OCI-LY3 (cell line): ENCODE measurements around the gene MPND.

ENCODE experiments used
- H2AFZ ChIP-seq: fragments of 200-600, 300-600 bp; shearing (Covaris generic); 2 replicates; pipeline ENCODE4 v1.6.0; 2014; ENCODE audit warnings: antibody characterized with exemption, low read depth, low read length
- H3K27ac ChIP-seq: fragments of 200-600, 300-600 bp; sonication (generic); 2 replicates; pipeline ENCODE4 v1.5.1; 2014; ENCODE audit warnings: mild to moderate bottlenecking, low read length, moderate library complexity, mixed read lengths
- H3K27me3 ChIP-seq: fragments of 200-600, 300-600 bp; sonication (generic); 2 replicates; pipeline ENCODE4 v1.6.1; 2014; ENCODE audit warnings: low read depth, low read length, mixed read lengths
- H3K36me3 ChIP-seq: fragments of 200-600, 300-600 bp; sonication (generic); replicated peaks from 2 replicates; pipeline ENCODE3; 2014; ENCODE audit warnings: low read depth, low read length, mixed read lengths
- H3K4me1 ChIP-seq: fragments of 300-600, 200-600 bp; sonication (generic); 2 replicates; pipeline ENCODE4 v1.6.1; 2014; ENCODE audit warnings: low read length, mixed read lengths
- H3K4me2 ChIP-seq: fragments of 200-600, 300-600 bp; sonication (generic); 2 replicates; pipeline ENCODE4 v1.6.1; 2014; ENCODE audit warnings: low read length, mixed read lengths
- H3K4me3 ChIP-seq: fragments of 300-600, 200-600 bp; sonication (generic); 2 replicates; pipeline ENCODE4 v1.5.1; 2014; ENCODE audit warnings: antibody characterized with exemption, mild to moderate bottlenecking, low read length, moderate library complexity
- H3K79me2 ChIP-seq: fragments of 300-600, 200-600 bp; shearing (Covaris generic); 2 replicates; pipeline ENCODE4 v1.6.1; 2014; ENCODE audit warnings: mild to moderate bottlenecking, low read length, mixed read lengths
- H3K9ac ChIP-seq: fragments of 300-600, 200-600 bp; shearing (Covaris generic); 2 replicates; pipeline ENCODE4 v1.6.0; 2014; ENCODE audit warnings: mild to moderate bottlenecking, low read length, moderate library complexity
- H3K9me3 ChIP-seq: fragments of 200-600, 300-600 bp; shearing (Covaris generic); 2 replicates; pipeline ENCODE4 v1.6.1; 2014; ENCODE audit warnings: low read length, mixed read lengths; ENCODE audit not compliant: insufficient read depth
- H4K20me1 ChIP-seq: fragments of 200-600, 300-600 bp; sonication (generic); 2 replicates; pipeline ENCODE4 v1.6.1; 2016; ENCODE audit warnings: low read length, mixed read lengths; ENCODE audit not compliant: insufficient read depth
- CTCF ChIP-seq: fragments of 200-600, 300-600 bp; sonication (generic); IDR thresholded peaks from 2 replicates; pipeline ENCODE4 v1.5.1; 2014; ENCODE audit warnings: antibody characterized with exemption, low read length, low read depth
- EZH2phosphoT487 ChIP-seq: fragments of 200-600 bp; shearing (Covaris generic); IDR thresholded peaks from 2 replicates; pipeline ENCODE4 v1.6.1; 2018; ENCODE audit warnings: antibody characterized with exemption, mixed run types, low read depth

Gene MPND

GRCh38 chr19:4297901-4298809, 45.2 kb upstream of the MPND start:
- Histone ChIP-seq H3K27ac (no peak overlapping the region), H3K4me3 (no peak overlapping the region)
- TF ChIP-seq EZH2phosphoT487, result no peak
- TF ChIP-seq CTCF, result no peak

GRCh38 chr19:4298810-4299550, 44.4 kb upstream of the MPND start:
- Histone ChIP-seq H3K9ac (no peak overlapping the region), H4K20me1 (no peaks in the 10 kb centered on the region)

More at GRCh38 chr19:4297901-4298809, 45.2 kb upstream of the MPND start:
- H4K20me1 ChIP-seq, result no peaks in the 10 kb centered on the region
- H2AFZ ChIP-seq, result no peak overlapping the region
- no peaks in the 10 kb centered on the region for H3K36me3 ChIP-seq
- H3K79me2 ChIP-seq, result no peaks in the 10 kb centered on the region
- no peak overlapping the region for H3K9ac ChIP-seq
- H3K9me3 ChIP-seq, result no peaks in the 10 kb centered on the region
- no peak overlapping the region for H3K4me2 ChIP-seq
- peaks cover 4% of the 10 kb centered on the region; the same call in 1 of the 2 replicates for H3K27me3 ChIP-seq
- no peaks in the 10 kb centered on the region for H3K4me1 ChIP-seq

GRCh38 chr19:4300589-4300988, 42.8 kb upstream of the MPND start:
- no peaks in the 10 kb centered on the region for H4K20me1 ChIP-seq
- H3K9ac ChIP-seq, result no peak overlapping the region
- no peak for TF ChIP-seq EZH2phosphoT487
- no peak for TF ChIP-seq CTCF
- H3K27me3 ChIP-seq, result peaks cover 4% of the 10 kb centered on the region; the same call in 1 of the 2 replicates
- H3K9me3 ChIP-seq, result no peaks in the 10 kb centered on the region
- no peak overlapping the region for H3K27ac ChIP-seq
- H3K4me3 ChIP-seq, result no peak overlapping the region
- no peak overlapping the region for H3K4me2 ChIP-seq
- no peak overlapping the region for H2AFZ ChIP-seq
- H3K4me1 ChIP-seq, result no peaks in the 10 kb centered on the region
- no peaks in the 10 kb centered on the region for H3K79me2 ChIP-seq
- H3K36me3 ChIP-seq, result no peaks in the 10 kb centered on the region

More at GRCh38 chr19:4298810-4299550, 44.4 kb upstream of the MPND start:
- H3K4me1 ChIP-seq, result no peaks in the 10 kb centered on the region
- H2AFZ ChIP-seq, result no peak overlapping the region
- H3K4me3 ChIP-seq, result no peak overlapping the region
- H3K27ac ChIP-seq, result no peak overlapping the region
- H3K27me3 ChIP-seq, result peaks cover 4% of the 10 kb centered on the region; the same call in 1 of the 2 replicates
- no peaks in the 10 kb centered on the region for H3K36me3 ChIP-seq
- no peaks in the 10 kb centered on the region for H3K9me3 ChIP-seq
- TF ChIP-seq EZH2phosphoT487, result no peak
- TF ChIP-seq CTCF, result no peak
- no peaks in the 10 kb centered on the region for H3K79me2 ChIP-seq
- H3K4me2 ChIP-seq, result no peak overlapping the region

GRCh38 chr19:4301590-4302242, 41.6 kb upstream of the MPND start:
- H3K36me3 ChIP-seq, result no peaks in the 10 kb centered on the region
- H3K4me2 ChIP-seq, result no peak overlapping the region
- no peak overlapping the region for H3K4me3 ChIP-seq
- no peak overlapping the region for H2AFZ ChIP-seq
- H3K9me3 ChIP-seq, result no peaks in the 10 kb centered on the region
- TF ChIP-seq EZH2phosphoT487, result no peak
- no peak for TF ChIP-seq CTCF
- H3K4me1 ChIP-seq, result no peaks in the 10 kb centered on the region
- no peaks in the 10 kb centered on the region for H4K20me1 ChIP-seq
- no peak overlapping the region for H3K27ac ChIP-seq
- H3K27me3 ChIP-seq, result no peaks in the 10 kb centered on the region
- H3K9ac ChIP-seq, result no peak overlapping the region
- no peaks in the 10 kb centered on the region for H3K79me2 ChIP-seq
